LNCaP clone FGC (cell line): ENCODE results near the gene SNX24.
A peak's percentile ranks its signal among the peaks of the same experiment; 100 is the strongest.

Source experiments
- DNase-seq: peaks from one replicate; pipeline ENCODE4 v3.0.0-alpha.2; 2011; ENCODE audit warnings: low read depth
- H3K4me3 ChIP-seq: 2 replicates; pipeline ENCODE4 v1.5.1; 2011; ENCODE audit warnings: mild to moderate bottlenecking, low read depth, low read length, control low read depth
- CTCF ChIP-seq: IDR thresholded peaks from 2 replicates; pipeline ENCODE4 v1.5.1; 2012; ENCODE audit warnings: mild to moderate bottlenecking; ENCODE audit not compliant: control insufficient read depth, insufficient read depth; ENCODE audit errors: extremely low read depth

Gene SNX24

GRCh38 chr5:122835681-122836080, 9.7 kb upstream of the SNX24 start:
- no peak for DNase-seq
- H3K4me3 ChIP-seq: no peak overlapping the region
- TF ChIP-seq CTCF: no peak

GRCh38 chr5:122836947-122837346, 8.5 kb upstream of the SNX24 start:
- TF ChIP-seq CTCF: no peak
- H3K4me3 ChIP-seq: no peak overlapping the region
- DNase-seq: no peak

- no peak for DNase-seq
- TF ChIP-seq CTCF: no peak
- no peak overlapping the region for H3K4me3 ChIP-seq
These were observed 5.7 kb upstream of the SNX24 start for GRCh38 chr5:122839731-122840130.

- H3K4me3 ChIP-seq: no peak overlapping the region
- TF ChIP-seq CTCF: no peak
- no peak for DNase-seq
These were observed 3.3 kb upstream of the SNX24 start for GRCh38 chr5:122842016-122842580.

- H3K4me3 ChIP-seq: peak overlapping the region; percentile 68
- no peak for TF ChIP-seq CTCF
- no peak for DNase-seq
These were observed 1.1 kb upstream of the SNX24 start for GRCh38 chr5:122844136-122844909.

- TF ChIP-seq CTCF: no peak
- DNase-seq: no peak
- H3K4me3 ChIP-seq: peak overlapping the region; percentile 68
These were observed 544 bp upstream of the SNX24 start for GRCh38 chr5:122844910-122845228.
